ENCODE data around the gene PSAT1.
A peak's percentile ranks its signal among the peaks of the same experiment; 100 is the strongest.

PSAT1 gene

DNA sequence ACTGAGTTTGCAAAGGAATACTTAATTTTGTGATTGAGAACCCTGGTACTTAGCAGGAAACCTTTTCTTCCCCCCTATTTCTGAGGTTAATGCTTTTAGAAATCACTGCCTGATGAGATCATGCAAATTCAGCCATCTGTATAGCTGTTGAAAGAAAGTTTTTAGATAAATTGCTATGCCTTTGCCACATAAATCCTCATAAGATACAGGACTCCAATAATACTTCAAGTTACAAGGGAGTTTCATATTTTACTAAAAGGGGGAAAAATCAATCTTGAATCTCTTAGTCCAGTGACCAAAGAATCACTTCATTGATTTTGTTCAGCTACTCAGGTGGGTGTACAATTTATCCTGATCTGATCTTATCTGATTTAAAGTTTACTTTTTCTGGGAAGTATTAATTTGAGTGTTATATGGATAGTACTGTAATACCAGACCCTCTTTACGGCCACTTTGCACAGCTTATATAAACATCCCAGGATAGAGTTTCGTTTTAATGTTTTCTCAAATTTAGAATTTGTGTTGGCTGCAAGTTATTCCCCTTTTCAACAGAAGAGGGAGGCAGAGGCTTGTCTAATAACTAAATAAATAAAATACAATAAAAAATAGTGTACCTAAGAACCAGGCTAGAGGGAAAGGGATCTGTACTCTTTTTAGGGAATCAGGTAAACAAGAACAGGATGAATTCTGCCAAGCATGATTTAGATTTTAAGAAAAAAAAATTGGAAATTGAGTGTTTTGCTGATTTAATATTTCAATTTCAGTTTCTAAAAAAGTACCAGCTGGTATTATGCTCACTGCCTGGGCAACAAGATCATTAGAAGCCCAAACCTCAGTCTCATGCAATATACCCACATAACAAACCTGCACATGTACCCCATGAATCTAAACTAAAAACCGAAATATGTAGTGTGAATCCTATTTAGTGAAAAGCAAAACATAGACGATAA lies 69.1 kb downstream of the PSAT1 start:
- no peak for DNase-seq (ENCODE audit: low read depth in 2 of 3, low spot score in 2 of 3)

DNA sequence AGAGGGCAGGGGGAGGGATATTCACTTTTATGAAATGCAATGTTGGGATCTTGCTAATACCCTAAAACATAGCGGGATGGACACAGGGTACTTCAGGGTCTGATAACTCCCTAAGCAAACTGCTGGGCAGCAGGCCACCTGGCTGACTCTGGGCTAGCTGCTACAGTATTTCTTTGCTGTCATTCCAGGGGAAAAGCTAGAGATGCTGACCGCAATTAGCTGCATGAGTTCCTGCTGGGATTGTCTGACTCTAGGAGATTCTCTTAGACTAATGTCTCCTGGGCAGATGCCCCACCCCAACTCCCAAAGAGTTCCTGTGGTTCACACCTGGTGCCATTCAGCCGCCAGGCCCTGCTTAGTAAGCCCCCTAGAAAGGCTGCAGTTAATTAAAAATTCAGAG lies 69.9 kb downstream of the PSAT1 start:
- DNase-seq (ENCODE audit: low read depth in 2 of 3, low spot score in 2 of 3), result no peak

DNA sequence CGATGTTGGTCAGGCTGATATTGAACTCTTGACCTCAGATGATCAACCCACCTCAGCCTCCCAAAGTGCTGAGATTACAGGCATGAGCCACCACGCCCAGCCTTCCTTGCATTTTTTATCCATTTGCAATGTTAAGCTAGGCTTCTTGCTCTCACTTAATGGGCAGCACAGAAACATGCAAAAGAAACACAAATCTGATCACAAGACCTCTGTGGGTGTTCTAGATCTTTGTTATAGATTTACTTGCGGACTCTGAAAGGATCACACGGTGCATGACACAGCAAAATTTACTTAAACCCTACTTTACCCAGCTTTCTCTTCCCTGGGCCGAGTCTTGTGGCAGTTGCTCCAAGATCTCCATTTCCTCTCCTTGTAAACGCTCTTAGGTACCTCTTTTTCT lies 71.3 kb downstream of the PSAT1 start:
- DNase-seq (ENCODE audit: low read depth in 2 of 3, low spot score in 2 of 3), result no peak

DNA sequence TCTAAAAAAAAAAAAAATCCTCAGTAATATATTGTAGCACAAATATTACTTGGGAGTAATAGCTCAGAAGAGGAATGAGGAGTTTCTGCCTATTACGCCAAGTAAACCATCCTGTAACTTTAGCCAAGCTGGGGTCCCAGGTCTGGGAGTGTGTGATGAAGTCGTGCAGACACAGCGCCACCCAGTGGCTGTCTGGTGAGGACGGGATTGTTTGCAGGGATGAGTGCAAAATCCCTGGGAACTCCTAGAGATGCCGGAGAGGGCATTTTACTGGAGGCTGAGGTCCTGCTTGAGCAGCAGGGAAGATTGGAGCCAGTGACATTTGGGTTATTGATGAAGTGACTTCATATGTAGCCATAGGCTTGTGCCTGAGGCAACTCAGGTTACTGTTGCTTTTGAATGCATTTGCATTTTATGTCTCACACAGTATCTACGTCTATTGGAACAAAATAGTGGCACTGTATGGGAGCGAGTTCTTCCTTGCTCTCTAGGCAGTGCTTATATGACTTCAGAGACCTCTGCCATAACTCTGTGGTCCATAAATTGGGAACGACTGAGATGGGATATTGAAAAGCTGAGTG lies 72.8 kb downstream of the PSAT1 start:
- peak in 2 of 3 experiments; percentile 26 to 28 for DNase-seq (ENCODE audit: low read depth in 2 of 3, low spot score in 2 of 3)

DNA sequence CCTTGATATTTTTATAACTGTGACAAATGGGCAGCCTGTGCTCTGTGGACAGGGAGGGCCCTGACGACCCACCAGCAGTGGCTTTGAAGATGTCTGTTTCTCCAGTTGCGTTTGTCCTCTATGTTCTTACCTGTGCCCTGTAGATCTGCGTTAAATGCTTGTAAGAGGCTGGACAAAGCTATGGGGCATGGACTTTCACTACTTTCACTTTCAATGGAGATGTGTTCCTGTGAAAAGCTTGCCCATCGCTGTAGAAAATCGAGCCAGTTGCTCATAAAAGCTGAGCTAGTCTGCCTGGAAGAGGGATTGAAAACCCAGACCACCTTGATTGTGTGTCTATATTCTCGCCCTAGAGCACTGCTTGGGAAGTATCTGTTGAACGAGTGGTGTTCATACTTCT lies 74.1 kb downstream of the PSAT1 start:
- no peak for DNase-seq (ENCODE audit: low read depth in 2 of 3, low spot score in 2 of 3)

DNA sequence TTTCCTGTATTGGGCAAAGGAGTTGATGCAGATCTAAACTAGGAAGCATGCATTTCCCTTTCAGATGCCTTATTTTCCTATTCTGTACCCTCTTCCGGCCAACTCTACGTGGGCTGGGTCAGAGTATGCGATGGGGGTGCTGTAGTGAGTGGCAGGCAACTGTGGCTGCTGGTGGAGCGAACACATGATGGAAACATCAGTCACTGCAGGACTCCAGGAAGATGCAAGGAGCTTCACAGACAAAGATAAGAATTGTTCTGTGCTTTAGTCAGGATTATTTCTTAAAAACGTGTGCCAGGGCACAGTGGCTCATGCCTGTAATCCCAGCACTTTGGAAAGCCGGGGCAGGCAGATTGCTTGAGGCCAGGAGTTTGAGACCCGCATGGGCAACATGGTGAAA lies 75.1 kb downstream of the PSAT1 start:
- no peak for DNase-seq (ENCODE audit: low read depth in 2 of 3, low spot score in 2 of 3)
